HG02870 (cell line): ENCODE results near the gene GBX2.

Experiments used
- ATAC-seq: cut with Tn5 transposase; IDR thresholded peaks from one replicate; pipeline ENCODE4 v1.9.1; 2021; ENCODE audit warnings: mild to moderate bottlenecking, moderate library complexity; ENCODE audit not compliant: unreplicated experiment

Gene GBX2

GRCh38 chr2:236168110-236169080 lies at the start of gene GBX2:
TSS of gene GBX2 (minus strand) at chr2:236168386. CDS start at chr2:236167971, 415 bp downstream.
- no peak for ATAC-seq

- ATAC-seq: no peak
Observed at GRCh38 chr2:236217926-236218325, 49.7 kb upstream of the GBX2 start.

GRCh38 chr2:236216711-236217110 lies 48.5 kb upstream of the GBX2 start:
- ATAC-seq: no peak

GRCh38 chr2:236215761-236216333 lies 47.7 kb upstream of the GBX2 start:
- no peak for ATAC-seq

GRCh38 chr2:236215196-236215595 lies 47.0 kb upstream of the GBX2 start:
- no peak for ATAC-seq

- ATAC-seq: no peak
Observed at GRCh38 chr2:236214376-236214995, 46.3 kb upstream of the GBX2 start.

GRCh38 chr2:236211296-236211695 lies 43.1 kb upstream of the GBX2 start:
- no peak for ATAC-seq

- no peak for ATAC-seq
Observed at GRCh38 chr2:236210536-236210935, 42.4 kb upstream of the GBX2 start.

- no peak for ATAC-seq
Observed at GRCh38 chr2:236209996-236210395, 41.8 kb upstream of the GBX2 start.

- no peak for ATAC-seq
Observed at GRCh38 chr2:236209535-236209934, 41.3 kb upstream of the GBX2 start.

GRCh38 chr2:236208019-236208926 lies 40.1 kb upstream of the GBX2 start:
- no peak for ATAC-seq

GRCh38 chr2:236207472-236207871 lies 39.3 kb upstream of the GBX2 start:
- no peak for ATAC-seq

GRCh38 chr2:236205867-236206645 lies 37.9 kb upstream of the GBX2 start:
- no peak for ATAC-seq

GRCh38 chr2:236204953-236205352 lies 36.8 kb upstream of the GBX2 start:
- no peak for ATAC-seq

- ATAC-seq: no peak
Observed at GRCh38 chr2:236200378-236200777, 32.2 kb upstream of the GBX2 start.

GRCh38 chr2:236196366-236196765 lies 28.2 kb upstream of the GBX2 start:
- no peak for ATAC-seq

GRCh38 chr2:236195726-236196125 lies 27.5 kb upstream of the GBX2 start:
- ATAC-seq: no peak

GRCh38 chr2:236194786-236195185 lies 26.6 kb upstream of the GBX2 start:
- no peak for ATAC-seq

GRCh38 chr2:236193026-236193425 lies 24.8 kb upstream of the GBX2 start:
- ATAC-seq: no peak

- ATAC-seq: no peak
Observed at GRCh38 chr2:236190674-236191073, 22.5 kb upstream of the GBX2 start.
